Activated naive CD4-positive, alpha-beta T cell treated with Interleukin-2 at 50 U/mL for 16 hours (primary cell): ENCODE measurements around the gene DGCR6L.
A peak's percentile ranks its signal among the peaks of the same experiment; 100 is the strongest.
"Not testable (repeated sequence)": the region's sequence is repeated elsewhere in the genome, so short reads cannot be mapped to it uniquely, and the experiment has no call there.

ENCODE experiments used
- DNase-seq: peaks from one replicate; pipeline ENCODE4 v3.0.0-alpha.2; 2020

Gene DGCR6L

DNA sequence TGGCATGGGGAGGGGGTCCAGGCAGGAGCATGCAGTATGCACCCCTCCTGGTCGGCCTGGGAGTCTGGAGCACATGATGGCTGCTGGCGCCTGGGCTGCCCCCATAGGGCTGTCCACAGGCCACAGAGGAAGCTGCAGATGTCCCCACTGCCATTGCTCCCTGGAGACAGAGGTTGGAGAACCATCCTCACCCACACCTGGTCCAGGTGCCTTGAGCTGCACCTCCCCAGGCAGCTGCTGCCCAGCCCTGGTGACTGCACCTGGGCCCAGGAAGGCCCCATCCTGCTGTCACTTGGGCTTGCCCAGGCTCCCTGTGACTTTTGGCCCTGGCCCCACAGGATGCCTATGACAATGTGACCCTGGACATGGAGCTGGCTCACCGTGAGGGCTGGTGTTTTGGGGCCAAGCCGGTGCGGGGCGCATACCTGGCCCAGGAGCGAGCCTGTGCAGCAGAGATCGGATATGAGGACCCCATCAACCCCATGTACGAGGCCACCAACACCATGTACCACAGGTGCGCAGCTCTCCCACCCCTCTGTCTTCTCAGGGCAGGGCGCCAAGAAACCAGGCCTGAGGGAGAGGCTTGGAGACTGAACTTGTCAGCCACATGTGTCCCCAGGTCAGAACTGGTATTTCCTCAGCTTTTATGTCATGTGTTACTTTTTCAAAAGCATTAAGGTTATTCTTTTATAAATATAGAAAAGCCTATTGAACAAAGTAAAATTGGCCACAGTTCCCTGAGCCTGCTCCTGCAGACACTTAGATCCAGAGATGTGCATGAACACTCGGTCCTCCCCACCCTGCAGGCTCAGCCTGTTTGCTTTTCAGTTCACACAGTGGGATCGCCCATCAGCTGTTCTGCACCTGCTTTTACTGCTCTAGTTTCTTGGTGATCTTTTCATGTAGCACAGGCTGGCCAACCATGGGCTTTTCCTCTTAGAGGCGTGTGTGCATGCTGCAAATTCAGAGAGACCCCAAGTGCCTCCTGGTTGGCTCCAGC lies 12.1 kb downstream of the DGCR6L start:
- DNase-seq: not testable (repeated sequence)

DNA sequence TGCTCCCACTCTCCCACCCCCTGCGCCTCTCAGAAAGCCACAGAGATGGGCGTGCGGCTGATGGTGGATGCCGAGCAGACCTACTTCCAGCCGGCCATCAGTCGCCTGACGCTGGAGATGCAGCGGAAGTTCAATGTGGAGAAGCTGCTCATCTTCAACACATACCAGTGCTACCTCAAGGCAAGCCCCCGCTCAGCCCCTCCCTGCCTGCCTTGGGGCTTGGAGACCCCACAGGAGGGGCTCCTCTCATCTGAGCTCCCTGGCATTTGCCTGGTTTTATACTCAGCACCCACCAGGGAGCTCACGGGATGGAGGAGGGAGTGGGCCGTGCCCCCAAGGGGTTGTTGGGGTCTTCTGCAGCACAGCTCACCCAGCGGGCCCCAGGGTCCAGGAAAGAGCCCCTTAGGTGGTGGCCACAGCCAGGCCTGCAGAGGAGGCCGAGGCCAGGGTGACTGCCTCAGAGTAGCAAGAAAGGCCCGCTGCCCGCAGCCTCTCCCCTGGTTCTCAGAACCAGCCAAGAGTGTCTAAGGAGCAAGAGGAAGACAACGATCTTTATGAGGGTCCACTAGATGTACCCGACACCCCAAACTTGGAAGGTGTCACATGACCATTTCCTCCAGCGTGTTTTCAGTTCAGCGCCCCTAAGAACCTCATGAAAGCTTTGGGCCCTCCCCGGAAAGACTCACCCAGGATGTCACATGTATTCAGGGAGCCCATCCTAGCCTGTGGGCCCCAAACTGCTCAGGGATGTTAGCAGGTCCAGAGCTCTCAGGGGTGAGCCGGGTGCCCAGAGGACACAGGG lies 13.0 kb downstream of the DGCR6L start:
- not testable (repeated sequence) for DNase-seq

DNA sequence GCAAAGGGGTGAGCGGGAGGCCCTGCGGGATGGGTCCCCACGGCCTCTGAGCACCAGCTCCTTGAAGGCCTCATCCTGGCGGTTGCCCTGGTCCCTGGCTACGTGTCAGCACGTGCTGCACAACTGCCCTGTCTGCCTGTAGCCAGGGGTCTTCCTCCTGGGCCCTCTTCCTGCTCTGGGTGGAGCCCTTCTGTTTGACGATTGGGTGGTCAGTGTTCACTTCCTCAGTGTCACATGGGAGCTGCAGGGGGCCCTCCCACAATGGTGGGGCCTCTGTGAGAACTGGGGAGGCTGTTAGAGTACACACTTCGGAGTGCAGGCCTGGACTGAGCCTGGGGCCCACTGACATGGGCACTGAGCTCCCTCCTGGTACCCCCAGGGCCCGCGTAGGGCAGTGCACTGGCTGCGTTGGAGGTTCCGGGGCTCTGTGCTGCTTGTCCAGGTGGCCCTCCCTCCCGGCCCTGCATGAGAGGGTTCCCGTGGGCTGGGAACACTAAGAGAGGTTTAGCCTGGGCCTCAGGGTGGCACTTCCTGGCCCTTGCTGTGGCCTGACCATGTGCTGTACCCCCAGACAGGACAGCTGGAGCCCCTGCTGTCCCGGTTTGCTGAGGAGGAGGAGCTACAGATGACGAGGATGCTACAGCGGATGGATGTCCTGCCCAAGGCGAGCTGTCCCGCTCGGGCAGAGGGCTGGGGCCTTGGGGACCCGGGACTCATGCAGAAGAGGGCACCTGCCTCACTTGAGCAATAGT lies 13.8 kb downstream of the DGCR6L start:
- DNase-seq: no peak

DNA sequence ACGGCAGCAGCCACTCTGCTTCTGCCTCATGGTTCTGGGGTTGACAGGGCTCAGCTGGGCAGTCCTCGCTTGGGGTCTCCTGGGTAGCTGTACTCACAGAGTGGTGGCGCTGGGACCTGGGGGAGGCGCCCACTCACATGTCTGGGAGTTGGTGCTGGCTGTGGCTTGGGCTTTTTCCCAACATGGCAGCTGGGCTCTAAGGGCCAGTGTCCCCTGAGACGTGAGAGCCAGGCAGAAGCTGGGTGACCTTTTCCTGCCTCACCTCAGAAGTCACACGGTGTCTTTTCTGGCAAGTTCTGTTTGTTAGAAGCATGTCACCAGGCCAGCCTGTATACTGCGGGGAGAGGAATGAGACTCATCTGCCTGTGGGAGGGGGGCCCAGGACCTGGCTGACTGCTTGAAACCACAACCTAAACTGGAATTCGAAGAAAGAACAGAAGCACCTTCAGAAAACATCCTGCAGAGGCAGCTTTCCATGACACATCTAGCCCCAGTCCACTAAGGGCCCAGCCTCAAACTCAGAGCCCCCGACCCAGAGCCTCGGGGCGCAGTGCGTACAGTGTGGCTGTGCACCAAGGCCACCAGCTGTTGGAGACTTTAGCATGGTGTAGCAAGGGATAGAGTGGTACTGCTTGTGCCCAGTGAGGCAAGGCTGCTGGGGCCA lies 14.5 kb downstream of the DGCR6L start:
- not testable (repeated sequence) for DNase-seq

DNA sequence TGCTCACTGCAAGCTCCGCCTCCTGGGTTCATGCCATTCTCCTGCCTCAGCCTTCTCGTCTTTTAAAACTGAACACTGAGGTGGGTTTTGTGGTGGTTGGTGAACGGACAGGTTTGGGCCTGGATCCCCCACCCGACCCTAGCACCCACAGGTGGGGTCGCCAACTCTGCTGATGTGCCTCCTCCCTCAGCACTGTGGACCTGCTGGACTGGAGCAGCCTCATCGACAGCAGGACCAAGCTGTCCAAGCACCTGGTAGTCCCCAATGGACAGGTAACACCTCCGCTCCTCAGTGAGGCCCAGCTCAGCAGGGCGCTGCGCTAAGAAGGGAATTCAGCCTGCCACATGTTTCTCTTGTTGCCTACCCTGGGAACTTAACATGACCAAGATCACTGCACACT lies 15.2 kb downstream of the DGCR6L start:
- DNase-seq: no peak

DNA sequence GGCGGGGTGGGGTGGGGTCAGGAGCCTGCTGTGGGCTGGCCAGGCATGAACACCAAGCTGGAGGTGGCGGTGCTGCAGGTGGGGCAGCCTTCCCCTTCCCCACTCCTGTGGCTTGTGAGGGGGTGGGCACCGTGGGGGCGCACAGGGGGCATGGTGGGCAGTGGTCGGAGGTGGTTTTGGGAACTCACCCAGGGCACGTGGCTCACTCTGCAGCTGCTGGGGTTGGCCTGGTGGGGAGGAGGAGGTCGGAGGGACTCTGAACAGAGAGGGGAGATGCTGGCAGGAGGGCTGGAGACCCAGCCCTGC lies 16.7 kb downstream of the DGCR6L start:
- DNase-seq: not testable (repeated sequence)

DNA sequence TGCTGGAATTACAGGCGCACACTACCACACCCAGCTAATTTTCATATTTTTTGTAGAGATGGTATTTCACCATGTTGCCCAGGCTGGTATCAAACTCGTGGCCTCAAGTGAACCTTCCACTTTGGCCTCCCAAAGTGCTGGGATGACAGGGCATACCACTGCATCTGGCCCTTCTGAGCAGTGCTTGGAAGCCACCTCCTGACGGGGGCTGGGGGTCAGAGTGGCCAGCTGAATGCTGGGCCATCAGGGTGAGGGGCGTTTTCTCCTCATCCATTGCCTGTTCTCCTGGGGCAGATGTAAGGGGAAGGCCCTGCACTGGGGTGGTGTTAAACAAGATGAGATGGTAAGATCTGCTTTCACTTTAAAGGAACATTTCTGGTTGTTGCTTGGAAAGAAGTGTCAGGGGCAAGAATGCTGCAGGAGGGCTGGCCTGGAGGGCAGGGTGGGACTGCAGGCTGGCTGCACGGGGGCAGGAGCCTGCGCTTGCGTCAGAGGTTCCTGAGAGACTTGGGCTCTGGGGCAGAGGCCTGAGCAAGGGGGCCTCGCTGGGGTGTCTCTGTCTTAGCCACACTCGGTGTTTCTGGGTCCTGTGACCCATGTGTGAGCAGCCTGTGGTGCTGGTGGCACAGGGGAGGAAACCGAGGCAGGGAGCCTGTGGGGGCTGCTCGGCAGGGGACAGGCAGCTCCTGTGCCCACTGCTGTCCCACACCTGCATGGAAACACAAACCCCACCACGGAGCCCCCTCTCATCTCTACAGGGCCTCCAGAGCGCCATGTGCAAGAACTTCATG lies 17.2 kb downstream of the DGCR6L start:
- no peak for DNase-seq

DNA sequence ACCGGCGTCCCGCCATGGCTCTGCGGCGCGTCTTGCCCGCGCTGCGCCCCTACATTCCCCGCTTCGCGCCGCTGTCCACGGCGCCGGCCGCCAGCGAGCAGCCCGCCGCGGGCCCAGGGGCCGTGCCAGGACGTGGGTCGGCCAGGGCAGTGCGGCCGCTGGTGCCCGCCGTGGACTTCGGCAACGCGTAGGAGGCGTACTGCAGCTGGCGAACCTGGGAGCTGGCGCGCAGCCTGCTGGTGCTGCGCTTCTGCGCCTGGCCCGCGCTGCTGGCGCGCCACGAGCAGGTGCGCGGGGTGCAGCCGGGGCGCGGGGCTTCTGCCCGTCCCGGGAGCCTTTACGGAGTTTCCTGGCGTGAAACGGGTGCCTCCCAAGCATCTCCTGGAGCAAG lies 20.1 kb downstream of the DGCR6L start:
- no peak for DNase-seq

DNA sequence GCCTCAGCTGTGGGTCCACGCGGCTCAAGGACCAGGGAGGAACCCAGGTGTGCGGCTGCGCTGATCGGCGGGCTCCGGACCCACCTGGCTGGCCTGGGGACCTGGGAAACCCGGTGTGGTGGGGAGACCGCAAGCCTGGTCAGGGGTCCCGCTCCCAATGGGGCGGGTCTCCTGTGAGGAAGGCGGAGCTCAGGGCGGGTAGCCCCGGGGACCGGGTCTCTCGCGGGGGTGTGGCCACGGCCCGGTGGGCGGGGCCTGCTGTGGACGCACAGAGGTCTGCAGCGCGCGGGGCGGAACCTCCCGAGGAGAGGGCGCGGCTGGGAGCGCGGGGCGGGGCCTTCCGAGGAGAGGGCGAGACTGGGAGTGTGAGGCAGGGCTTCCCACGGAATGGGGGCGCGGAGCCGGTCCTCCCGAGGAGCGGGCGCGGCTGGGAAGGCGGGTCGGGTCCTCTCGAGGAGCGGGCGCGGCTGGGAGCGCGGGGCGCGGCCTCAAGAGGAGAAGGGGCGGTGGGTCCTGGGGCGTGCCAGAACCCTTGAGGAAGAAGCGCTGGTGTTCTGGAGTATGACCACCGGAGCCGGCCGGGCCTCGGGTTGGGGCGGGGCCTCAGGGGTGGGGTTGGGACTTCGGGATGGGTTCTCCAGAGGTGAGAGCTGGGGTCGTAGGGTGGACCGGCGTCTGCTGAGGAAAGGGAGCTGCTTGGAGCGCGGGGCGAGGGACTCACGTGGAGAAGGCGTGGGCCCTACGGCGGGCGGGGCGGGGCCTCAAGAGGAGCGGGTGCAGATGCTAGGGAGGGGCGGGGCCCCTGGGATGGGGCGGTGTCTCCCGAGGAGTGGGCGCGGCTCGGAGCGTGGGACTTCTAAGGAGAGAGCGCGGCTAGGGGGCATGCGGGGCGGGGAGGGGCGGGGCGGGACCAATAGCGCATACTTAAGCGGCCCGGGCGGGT lies 20.8 kb downstream of the DGCR6L start:
- DNase-seq: peak; percentile 95

DNA sequence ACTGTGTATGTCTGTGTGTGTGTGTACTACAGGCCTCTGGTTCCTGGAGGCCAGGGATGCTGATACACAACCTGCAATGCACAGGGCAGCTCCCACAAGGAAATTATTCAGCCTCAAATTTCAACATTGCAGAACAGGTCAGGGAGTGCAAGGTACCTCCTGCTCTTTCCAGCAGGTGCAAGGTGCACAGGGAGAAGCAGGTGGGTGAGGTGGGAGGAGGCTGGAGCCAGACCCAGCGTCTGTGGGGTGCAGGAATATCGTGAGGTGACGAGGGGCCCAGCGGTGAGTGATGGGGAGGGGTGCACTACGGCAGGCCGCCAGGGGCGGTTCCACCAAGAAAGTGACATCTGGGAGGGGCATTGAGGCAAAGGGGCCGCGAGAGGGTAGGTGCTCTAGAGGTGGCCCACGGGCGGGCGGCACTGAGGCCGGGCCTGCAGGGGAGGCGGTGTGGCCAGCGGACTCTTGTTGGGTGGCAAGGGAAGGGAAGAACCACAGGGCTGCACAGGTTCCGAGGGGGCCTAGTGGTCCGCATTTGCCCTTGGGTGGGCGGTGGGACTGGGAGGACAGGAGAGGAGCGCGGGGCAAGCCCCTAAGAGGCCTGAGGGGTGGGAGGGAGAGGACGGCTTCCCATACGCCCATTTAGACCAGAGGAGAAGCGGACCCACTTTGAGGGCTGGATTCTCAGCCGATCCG lies 21.6 kb downstream of the DGCR6L start:
- DNase-seq: no peak

DNA sequence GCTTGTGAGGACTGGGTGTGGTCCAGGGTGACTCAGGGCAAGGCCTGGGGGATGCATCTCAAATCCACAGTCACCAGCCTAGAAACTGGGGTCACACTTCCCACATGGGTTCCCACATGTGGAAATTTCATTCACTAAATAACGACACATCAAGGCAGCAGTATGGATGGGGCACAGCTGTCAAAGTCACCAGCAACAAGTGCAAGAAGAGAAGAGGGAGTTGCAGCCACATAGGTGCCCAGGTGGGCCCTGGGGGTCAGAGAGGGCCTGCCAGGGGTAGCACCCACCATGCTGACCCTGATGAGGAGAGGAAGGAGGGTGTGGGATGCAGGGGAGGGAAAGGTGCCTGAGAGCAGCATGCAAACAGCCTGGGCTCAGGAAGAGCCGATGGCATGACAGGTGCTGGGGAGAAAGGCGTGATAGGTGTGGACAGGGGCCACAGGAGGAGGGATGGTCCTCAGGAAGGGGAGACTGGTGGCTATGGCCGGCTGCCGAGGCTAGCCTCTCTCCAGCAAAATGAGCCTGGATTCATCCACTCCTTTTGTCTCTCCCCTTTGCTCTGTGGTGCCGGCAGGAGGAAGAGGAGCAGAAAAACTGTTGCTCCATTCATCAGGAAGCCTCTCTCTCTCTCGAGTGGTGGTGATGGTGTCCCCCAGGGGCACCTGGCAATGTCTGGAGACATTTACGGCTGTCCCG lies 22.3 kb downstream of the DGCR6L start:
- no peak for DNase-seq

DNA sequence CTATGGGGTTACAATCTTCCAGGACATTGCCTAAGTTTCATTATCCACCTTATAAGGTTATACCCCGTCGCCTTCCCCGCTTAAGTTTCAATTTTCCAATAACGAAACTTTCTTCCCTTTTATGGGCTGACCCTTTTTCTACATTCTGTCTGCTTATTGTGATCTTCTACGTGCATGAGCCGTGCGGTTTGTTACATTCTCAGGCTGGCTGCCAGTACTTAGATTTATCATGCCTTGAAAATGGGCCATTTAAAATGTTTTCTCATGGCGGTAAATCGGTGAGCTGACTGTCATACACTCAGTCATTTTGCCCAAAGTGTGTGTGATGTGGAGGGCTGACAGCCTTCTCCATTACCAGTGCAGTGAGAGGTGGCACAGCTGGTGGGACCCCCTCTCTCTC lies 23.3 kb downstream of the DGCR6L start:
- no peak for DNase-seq

DNA sequence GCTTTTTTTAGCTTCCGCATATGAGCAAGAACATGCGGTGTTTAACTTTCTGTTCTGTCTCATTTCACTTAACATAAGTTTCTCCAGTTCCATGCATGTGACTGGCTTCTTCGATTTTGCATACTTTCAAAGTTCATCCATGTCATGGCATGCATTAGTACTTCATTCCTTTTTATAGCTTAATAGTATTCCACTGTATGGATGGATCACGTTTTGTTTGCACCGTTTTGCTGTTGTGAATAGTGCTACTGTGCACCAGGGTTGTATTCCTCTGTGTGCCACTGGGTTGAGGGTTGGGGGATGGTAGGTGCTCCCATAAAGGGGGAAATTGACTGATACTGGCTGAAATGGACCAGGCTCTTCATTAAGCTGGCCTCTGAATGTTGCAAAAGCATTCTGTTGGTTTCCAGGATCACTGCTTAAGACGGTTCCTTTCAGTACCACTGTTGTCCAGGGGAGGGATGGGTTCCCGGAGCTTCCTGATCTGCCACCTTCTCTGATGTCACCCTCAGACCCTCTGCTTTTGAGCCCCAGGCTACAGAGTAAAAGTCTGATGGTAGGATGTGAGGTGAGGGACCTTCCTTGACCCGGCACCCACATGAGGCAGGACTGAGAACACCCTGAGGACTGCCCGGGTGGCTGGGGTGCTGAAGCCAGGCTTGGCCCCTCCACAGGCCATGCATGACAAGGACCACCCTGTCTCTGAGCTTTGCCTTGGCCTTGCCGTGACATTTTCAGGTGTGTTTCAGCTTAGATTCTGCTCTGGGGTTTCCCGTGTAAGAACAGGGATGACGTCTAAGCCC lies 24.4 kb downstream of the DGCR6L start:
- no peak for DNase-seq

DNA sequence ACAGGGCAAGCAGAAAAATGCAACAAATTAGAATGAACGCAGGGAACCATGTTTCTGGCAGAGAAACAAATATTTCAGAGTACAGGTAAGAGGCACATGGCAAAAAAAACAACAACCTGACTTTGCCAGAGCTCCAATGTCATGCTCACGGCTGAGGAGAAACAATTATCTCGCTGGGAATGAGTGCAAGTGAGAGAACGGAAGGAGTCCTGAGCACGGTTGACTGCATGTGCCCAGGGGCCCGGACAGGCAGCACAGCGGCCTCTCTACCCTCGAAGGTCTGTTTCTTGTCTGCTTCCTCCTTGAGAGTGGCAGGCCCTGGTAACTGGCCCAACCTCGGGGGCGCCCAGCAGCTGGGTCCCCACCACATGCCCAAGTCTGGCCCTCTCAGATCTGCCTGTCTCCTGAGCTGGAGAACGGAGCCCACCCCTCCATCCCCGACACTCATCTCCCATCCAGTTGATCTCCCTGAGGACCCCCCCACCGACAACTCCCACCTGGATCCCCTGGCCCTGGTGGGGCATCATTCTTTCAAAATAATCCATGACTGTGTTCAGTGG lies 27.1 kb downstream of the DGCR6L start:
- DNase-seq: no peak

DNA sequence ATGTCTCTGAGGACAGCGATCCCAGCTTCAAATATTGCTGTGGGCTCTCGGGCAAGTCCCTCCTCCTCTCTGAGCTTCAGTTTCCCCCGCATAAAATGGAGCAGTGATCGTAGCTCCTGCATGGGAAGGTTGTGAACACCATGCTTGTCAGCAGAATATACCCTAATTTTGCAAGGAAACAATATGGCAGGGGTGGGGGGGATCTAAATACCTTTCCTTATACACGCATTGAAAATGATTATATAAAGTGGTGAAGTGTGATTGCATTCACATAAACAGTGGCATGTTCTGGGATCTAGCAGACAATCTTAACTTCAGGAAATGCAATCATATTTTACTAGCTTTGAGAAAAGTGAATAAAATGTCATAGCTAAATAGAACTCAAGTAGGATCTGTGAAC lies 27.8 kb downstream of the DGCR6L start:
- no peak for DNase-seq

DNA sequence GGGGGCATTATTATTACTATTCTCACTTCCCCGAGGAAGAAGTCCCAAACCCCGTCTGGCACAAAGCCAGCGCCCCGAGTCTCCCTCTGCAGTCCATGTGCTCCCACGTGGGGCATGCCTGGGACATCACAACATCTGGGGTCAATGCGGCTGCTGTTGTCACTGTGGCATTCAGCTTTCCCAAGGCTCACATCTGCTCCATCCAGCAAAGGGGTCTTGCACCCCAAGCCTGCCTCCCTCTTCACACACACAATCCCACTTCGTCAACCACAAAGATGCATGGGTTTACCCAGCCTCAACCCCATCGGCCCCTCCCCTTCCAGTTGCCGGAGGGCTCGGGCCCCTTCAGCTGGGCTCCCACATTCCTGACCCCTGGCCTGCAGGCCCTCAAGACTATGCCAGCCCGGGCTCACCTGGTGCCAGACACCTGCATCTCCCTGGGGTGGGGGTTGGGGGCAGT lies 28.2 kb downstream of the DGCR6L start:
- DNase-seq: no peak

DNA sequence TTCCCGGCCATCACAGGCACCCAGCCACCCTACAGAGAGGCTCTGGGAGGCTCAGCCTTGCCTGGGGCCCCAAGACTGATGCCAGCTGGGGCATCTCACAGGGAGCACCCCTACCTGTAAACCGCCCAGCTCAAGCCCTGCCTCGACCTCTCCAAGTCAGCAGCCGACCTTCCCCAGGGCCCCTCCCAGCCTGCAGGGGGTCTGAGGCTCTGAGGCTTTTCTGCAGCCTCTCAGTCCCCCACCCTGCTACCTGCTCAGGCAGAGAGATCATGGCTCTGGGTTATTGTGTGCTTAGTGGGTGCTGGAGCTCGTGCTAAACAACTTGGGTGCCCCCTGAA lies 28.6 kb downstream of the DGCR6L start:
- DNase-seq: no peak

DNA sequence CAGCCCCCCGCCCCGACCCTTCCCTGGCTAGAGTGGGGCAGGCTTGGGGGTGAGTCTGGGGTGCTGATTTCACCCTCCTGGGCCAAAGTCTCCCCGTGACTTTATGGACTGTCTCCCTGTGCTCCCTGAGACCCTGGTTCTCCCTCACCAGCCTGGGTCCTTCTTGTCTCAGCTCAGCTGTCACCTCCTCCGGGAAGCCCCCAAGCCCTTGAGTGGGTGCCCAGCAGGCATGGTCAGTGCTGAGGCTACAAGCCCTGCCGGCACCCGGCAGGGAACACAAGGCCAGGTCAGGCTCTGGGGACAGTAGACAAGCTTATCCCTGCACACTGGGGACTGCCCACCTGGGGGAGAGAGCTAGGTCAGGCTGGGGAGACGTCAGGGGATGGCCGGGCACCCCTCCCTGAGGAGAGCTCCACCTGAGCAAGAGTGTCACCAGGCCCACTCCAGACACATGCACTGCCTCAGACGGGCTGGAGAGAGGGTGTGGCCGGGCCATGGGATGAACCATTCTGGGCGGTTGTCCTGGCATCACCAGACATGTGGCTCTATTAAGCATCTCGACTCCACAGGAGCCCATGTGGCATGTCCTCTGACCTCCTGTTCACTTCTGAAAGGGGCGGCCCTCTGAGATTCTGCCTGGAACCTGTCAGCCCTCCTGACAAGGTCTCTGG lies 29.1 kb downstream of the DGCR6L start:
- DNase-seq: no peak
